GM19438 (cell line): ENCODE measurements around the gene ZNF331.
"Not testable (repeated sequence)": the region's sequence is repeated elsewhere in the genome, so short reads cannot be mapped to it uniquely, and the experiment has no call there.

ENCODE experiments used
- ATAC-seq: cut with Tn5 transposase; IDR thresholded peaks from one replicate; pipeline ENCODE4 v1.9.1; 2021; ENCODE audit warnings: low read depth; ENCODE audit not compliant: unreplicated experiment

ZNF331 gene

GRCh38 chr19:53537521-53538377 lies at the start of gene ZNF331:
ZNF331 (plus strand) TSS chr19:53538145; CDS start chr19:53569377, 31,232 bp downstream.
- ATAC-seq: peak; percentile 73

GRCh38 chr19:53492153-53492552 lies 45.8 kb upstream of the ZNF331 start:
- no peak for ATAC-seq

GRCh38 chr19:53497311-53498023 lies 40.5 kb upstream of the ZNF331 start:
- not testable (repeated sequence) for ATAC-seq

GRCh38 chr19:53498024-53498395 lies 39.9 kb upstream of the ZNF331 start:
- ATAC-seq: not testable (repeated sequence)

- ATAC-seq: not testable (repeated sequence)
These were observed 34.8 kb upstream of the ZNF331 start for GRCh38 chr19:53503151-53503550.

- ATAC-seq: not testable (repeated sequence)
These were observed 34.1 kb upstream of the ZNF331 start for GRCh38 chr19:53503671-53504364.

- ATAC-seq: not testable (repeated sequence)
These were observed 33.6 kb upstream of the ZNF331 start for GRCh38 chr19:53504365-53504703.

- ATAC-seq: no peak
These were observed 33.1 kb upstream of the ZNF331 start for GRCh38 chr19:53504885-53505284.

GRCh38 chr19:53506728-53507127 lies 31.2 kb upstream of the ZNF331 start:
- ATAC-seq: no peak

- ATAC-seq: no peak
These were observed 30.2 kb upstream of the ZNF331 start for GRCh38 chr19:53507523-53508442.

- no peak for ATAC-seq
These were observed 28.5 kb upstream of the ZNF331 start for GRCh38 chr19:53509443-53509842.

GRCh38 chr19:53509845-53510244 lies 28.1 kb upstream of the ZNF331 start:
- ATAC-seq: no peak

GRCh38 chr19:53511357-53511756 lies 26.6 kb upstream of the ZNF331 start:
- no peak for ATAC-seq

GRCh38 chr19:53511933-53512374 lies 26.0 kb upstream of the ZNF331 start:
- no peak for ATAC-seq

GRCh38 chr19:53515047-53515446 lies 22.9 kb upstream of the ZNF331 start:
- ATAC-seq: not testable (repeated sequence)

- no peak for ATAC-seq
These were observed 20.7 kb upstream of the ZNF331 start for GRCh38 chr19:53517114-53517741.

- no peak for ATAC-seq
These were observed 19.8 kb upstream of the ZNF331 start for GRCh38 chr19:53518121-53518520.

GRCh38 chr19:53518716-53519115 lies 19.2 kb upstream of the ZNF331 start:
- ATAC-seq: no peak

GRCh38 chr19:53519446-53519845 lies 18.5 kb upstream of the ZNF331 start:
- no peak for ATAC-seq

- ATAC-seq: no peak
These were observed 17.8 kb upstream of the ZNF331 start for GRCh38 chr19:53520163-53520546.
